ENCODE results near the gene EDC4.

GRCh38 chr16:67837811-67838210 lies 35.0 kb upstream of the EDC4 start:
- TF ChIP-seq CTCF (IDR thresholded peaks at IDR 0.05) (no peak), POLR2A (IDR thresholded peaks at IDR 0.05) (no peak)

Measured in adrenal gland (tissue), 5 donors.